HG02970 (cell line): ENCODE data around the gene MAPKAPK3.
"Not testable (repeated sequence)": the region's sequence is repeated elsewhere in the genome, so short reads cannot be mapped to it uniquely, and the experiment has no call there.

Experiments used
- ATAC-seq: cut with Tn5 transposase; IDR thresholded peaks from one replicate; pipeline ENCODE4 v1.9.1; 2021; ENCODE audit warnings: mild to moderate bottlenecking, moderate library complexity, moderate number of reproducible peaks; ENCODE audit not compliant: unreplicated experiment, low FRiP score

MAPKAPK3 gene

GRCh38 chr3:50676031-50676705 lies 59.2 kb downstream of the MAPKAPK3 start:
- no peak for ATAC-seq

GRCh38 chr3:50687127-50687751 lies 70.3 kb downstream of the MAPKAPK3 start:
- ATAC-seq = no peak

- ATAC-seq = no peak
These were observed 71.0 kb downstream of the MAPKAPK3 start for GRCh38 chr3:50687916-50688315.

GRCh38 chr3:50688602-50689001 lies 71.7 kb downstream of the MAPKAPK3 start:
- ATAC-seq = not testable (repeated sequence)

GRCh38 chr3:50689558-50689957 lies 72.6 kb downstream of the MAPKAPK3 start:
- ATAC-seq = no peak

GRCh38 chr3:50695031-50695430 lies 78.1 kb downstream of the MAPKAPK3 start:
- no peak for ATAC-seq

GRCh38 chr3:50696276-50696675 lies 79.3 kb downstream of the MAPKAPK3 start:
- no peak for ATAC-seq

GRCh38 chr3:50698269-50698668 lies 81.3 kb downstream of the MAPKAPK3 start:
- ATAC-seq = no peak
